Measurements from ENCODE around the gene CCDC187.

- no peak for TF ChIP-seq CTCF (IDR thresholded peaks at IDR 0.05)
- TF ChIP-seq POLR2A (IDR thresholded peaks at IDR 0.05) = no peak
Measured at GRCh38 chr9:136285501-136286358, 18.2 kb downstream of the CCDC187 start.

All from transverse colon (tissue), 3 donors.